ENCODE results near the gene TP53INP2. TPM values are rescaled to one million over a fixed set of nuclear protein-coding genes. Genes with fewer than 3 reads are reported as not detected.

Gene TP53INP2
- total and polyA plus RNA-seq, 2 of the 13 experiments (the other 11 are each of a cell fraction or from before 2014, with no cell fraction given): 5.2 to 18.8 TPM

- TF ChIP-seq ZNF704 (CRISPR knock-in tag; IDR thresholded peaks at IDR 0.05; ENCODE audit: borderline replicate concordance) (no peak), ONECUT2 (CRISPR knock-in tag; IDR thresholded peaks at IDR 0.05) (no peak), RBM39 (IDR thresholded peaks at IDR 0.05; ENCODE audit: low read depth, low read length, poor library complexity, severe bottlenecking) (peak; percentile 6), HNRNPL (IDR thresholded peaks at IDR 0.05; ENCODE audit: low read depth, low read length) (0 out of 2 replicates have a peak, but pooled peaks have one; percentile 27), ZNF607 (CRISPR knock-in tag; IDR thresholded peaks at IDR 0.05; ENCODE audit: borderline replicate concordance) (0 out of 2 replicates have a peak, but pooled peaks have one; percentile 58), ZBTB49 (CRISPR knock-in tag; IDR thresholded peaks at IDR 0.05; ENCODE audit: borderline replicate concordance) (no peak), ATRX (CRISPR knock-in tag; IDR thresholded peaks at IDR 0.05; ENCODE audit: borderline replicate concordance) (no peak), HNRNPLL (IDR thresholded peaks at IDR 0.05; ENCODE audit: low read depth, low read length, poor library complexity, severe bottlenecking) (peak; percentile 26), HOXA7 (CRISPR knock-in tag; IDR thresholded peaks at IDR 0.05) (no peak), ZNF687 (CRISPR knock-in tag; IDR thresholded peaks at IDR 0.05) (peak; percentile 37; the same call in 1 of the 2 replicates), ZNF883 (CRISPR knock-in tag; IDR thresholded peaks at IDR 0.05; ENCODE audit: not compliant biosample characterization) (peak; percentile 21), ATF7-NPFF (CRISPR knock-in tag; IDR thresholded peaks at IDR 0.05; ENCODE audit: low read depth) (0 out of 2 replicates have a peak, but pooled peaks have one; percentile 35), AKNA (CRISPR knock-in tag; IDR thresholded peaks at IDR 0.05; ENCODE audit: borderline replicate concordance) (no peak), NCOA1 (CRISPR knock-in tag; IDR thresholded peaks at IDR 0.05) (no peak)
Observed at GRCh38 chr20:34709044-34709830, 5.1 kb downstream of the TP53INP2 start (continued).
